ENCODE measurements around the gene ACTRT2. TPM values are rescaled to one million over a fixed set of nuclear protein-coding genes. Genes with fewer than 3 reads are reported as not detected.

The ACTRT2 gene
- total and polyA plus RNA-seq, 2 of the 8 experiments (the other 6 are each of a cell fraction or from before 2014, with no cell fraction given), result not detected

- Histone ChIP-seq H4K8ac (ENCODE audit: extremely low read depth, insufficient read depth, low read length) (no peak overlapping the region), H3K4me2 (ENCODE audit: insufficient read depth in 1 of 2, low read depth in 2 of 2, low read length in 2 of 2) (no peak overlapping the region)
- TF ChIP-seq KDM4A (IDR thresholded peaks at IDR 0.05; ENCODE audit: low read depth, low read length, severe bottlenecking) (no peak), BRCA1 (IDR thresholded peaks at IDR 0.05; ENCODE audit: low read depth, low read length) (no peak), GTF2F1 (IDR thresholded peaks at IDR 0.05; ENCODE audit: borderline replicate concordance, low read depth, low read length) (no peak), ATF3 (IDR thresholded peaks at IDR 0.05; ENCODE audit: insufficient read depth, low read depth, low read length) (no peak), CREB1 (IDR thresholded peaks at IDR 0.05) (no peak), ATF2 (IDR thresholded peaks at IDR 0.05; ENCODE audit: low read length) (no peak), SIN3A (conservative IDR thresholded peaks at IDR 0.05 in 1 of 2, IDR thresholded peaks at IDR 0.05 in 1 of 2; ENCODE audit: low read depth in 1 of 2, low read length in 2 of 2) (no peak), YY1 (IDR thresholded peaks at IDR 0.05; ENCODE audit: low read depth, low read length) (no peak), BACH1 (IDR thresholded peaks at IDR 0.05; ENCODE audit: low read length) (no peak), TEAD4 (IDR thresholded peaks at IDR 0.05; ENCODE audit: low read depth, low read length) (no peak), TCF12 (IDR thresholded peaks at IDR 0.05; ENCODE audit: low read depth, low read length) (no peak), EGR1 (IDR thresholded peaks at IDR 0.05; ENCODE audit: borderline replicate concordance, low read depth, low read length) (no peak)
These were observed 46.5 kb upstream of the ACTRT2 start for GRCh38 chr1:2974701-2975301.

More at GRCh38 chr1:2974701-2975301, 46.5 kb upstream of the ACTRT2 start:
- no peak overlapping the region for H2BK15ac ChIP-seq (ENCODE audit: low read length)
- H3K56ac ChIP-seq (replicated peaks; ENCODE audit: insufficient read length, low read depth, low read length), result no peak overlapping the region
- no peaks in the 10 kb centered on the region; a peak in 1 of 7 replicates for H3K4me1 ChIP-seq (replicated peaks in 1 of 4; ENCODE audit: control insufficient read depth in 3 of 4, insufficient read depth in 4 of 4, low read length in 3 of 4)
- H3K36me3 ChIP-seq (ENCODE audit: control insufficient read depth in 2 of 4, insufficient read depth in 4 of 4, low read length in 3 of 4), result no peaks in the 10 kb centered on the region
- no peak overlapping the region for H3K4me3 ChIP-seq (ENCODE audit: extremely low read depth in 1 of 4, insufficient read depth in 2 of 4, low read depth in 3 of 4, low read length in 4 of 4)
- H3K79me1 ChIP-seq (ENCODE audit: low read depth, low read length), result no peaks in the 10 kb centered on the region
- H3K27ac ChIP-seq (ENCODE audit: low read depth, low read length), result no peak overlapping the region
- no peak for FAIRE-seq
- H3K9ac ChIP-seq (replicated peaks in 1 of 4; ENCODE audit: extremely low read depth in 1 of 4, low read depth in 3 of 4, low read length in 3 of 4), result no peak overlapping the region
- no peak overlapping the region for H2BK5ac ChIP-seq (ENCODE audit: low read depth, low read length)
- POLR2A ChIA-PET (ENCODE audit: partially characterized antibody), result no interaction called here
- no peak overlapping the region for H3K4ac ChIP-seq (replicated peaks; ENCODE audit: insufficient read length, low read depth, low read length)
- H4K91ac ChIP-seq (replicated peaks; ENCODE audit: insufficient read length, low read length), result no peak overlapping the region
- WGBS, 2 experiments (ENCODE audit: extremely low coverage in 1 of 2, insufficient coverage in 1 of 2, insufficient read length in 1 of 2, insufficient replicate concordance in 2 of 2, low coverage in 1 of 2, low lambda C conversion rate in 2 of 2, missing lambda C conversion rate in 1 of 2), result 86% methylated on average over 15 of the region's 18 CpGs; no CpG with 5 or more reads in 1 of the 2 experiments
- no peaks in the 10 kb centered on the region for H4K20me1 ChIP-seq (replicated peaks in 1 of 2; ENCODE audit: control insufficient read depth in 1 of 2, insufficient read depth in 2 of 2, low read length in 2 of 2)
- H3K18ac ChIP-seq (ENCODE audit: extremely low read depth, low read length), result no peak overlapping the region
- H2AFZ ChIP-seq (ENCODE audit: low read length), result no peak overlapping the region
- H2AK5ac ChIP-seq (ENCODE audit: low read depth, low read length), result no peak overlapping the region
- no peak overlapping the region for H3K14ac ChIP-seq (ENCODE audit: insufficient read length)
- DNase-seq (ENCODE audit: low read depth in 1 of 2, low spot score in 2 of 2), result no peak
- CTCF ChIA-PET (ENCODE audit: partially characterized antibody), result no interaction called here
- peaks cover 62 to 100% of the 10 kb centered on the region in 2 experiments for H3K9me3 ChIP-seq (ENCODE audit: insufficient read depth in 2 of 2, low read depth in 1 of 2, low read length in 1 of 2)
- H3K79me2 ChIP-seq (ENCODE audit: control insufficient read depth in 1 of 2, insufficient read depth in 2 of 2, low read length in 2 of 2), result no peaks in the 10 kb centered on the region
- no peak overlapping the region for H4K5ac ChIP-seq (ENCODE audit: insufficient read length, low read depth, low read length)
- H2BK20ac ChIP-seq (ENCODE audit: low read length), result no peak overlapping the region
- H2BK120ac ChIP-seq (replicated peaks; ENCODE audit: low read depth, low read length), result no peak overlapping the region
- H3K27me3 ChIP-seq (replicated peaks in 1 of 4; ENCODE audit: control insufficient read depth in 3 of 4, extremely low read depth in 1 of 4, insufficient read depth in 3 of 4, low read length in 3 of 4), result no peaks in the 10 kb centered on the region
- no peak overlapping the region for H3K23ac ChIP-seq (ENCODE audit: insufficient read length)
- H3K23me2 ChIP-seq (ENCODE audit: low read depth, low read length), result peaks cover 5% of the 10 kb centered on the region; the same call in 1 of the 2 replicates
- H2BK12ac ChIP-seq (ENCODE audit: low read depth, low read length), result no peak overlapping the region

All from H1 (cell line).